ENCODE measurements around the gene CPT1B.
"Not testable (repeated sequence)": the region's sequence is repeated elsewhere in the genome, so short reads cannot be mapped to it uniquely, and the experiment has no call there.

- TF ChIP-seq POLR2AphosphoS5 (IDR thresholded peaks at IDR 0.05); EP300 (conservative IDR thresholded peaks at IDR 0.05; ENCODE audit: poor library complexity, severe bottlenecking): not testable (repeated sequence)
- TF ChIP-seq, protein P1, sequence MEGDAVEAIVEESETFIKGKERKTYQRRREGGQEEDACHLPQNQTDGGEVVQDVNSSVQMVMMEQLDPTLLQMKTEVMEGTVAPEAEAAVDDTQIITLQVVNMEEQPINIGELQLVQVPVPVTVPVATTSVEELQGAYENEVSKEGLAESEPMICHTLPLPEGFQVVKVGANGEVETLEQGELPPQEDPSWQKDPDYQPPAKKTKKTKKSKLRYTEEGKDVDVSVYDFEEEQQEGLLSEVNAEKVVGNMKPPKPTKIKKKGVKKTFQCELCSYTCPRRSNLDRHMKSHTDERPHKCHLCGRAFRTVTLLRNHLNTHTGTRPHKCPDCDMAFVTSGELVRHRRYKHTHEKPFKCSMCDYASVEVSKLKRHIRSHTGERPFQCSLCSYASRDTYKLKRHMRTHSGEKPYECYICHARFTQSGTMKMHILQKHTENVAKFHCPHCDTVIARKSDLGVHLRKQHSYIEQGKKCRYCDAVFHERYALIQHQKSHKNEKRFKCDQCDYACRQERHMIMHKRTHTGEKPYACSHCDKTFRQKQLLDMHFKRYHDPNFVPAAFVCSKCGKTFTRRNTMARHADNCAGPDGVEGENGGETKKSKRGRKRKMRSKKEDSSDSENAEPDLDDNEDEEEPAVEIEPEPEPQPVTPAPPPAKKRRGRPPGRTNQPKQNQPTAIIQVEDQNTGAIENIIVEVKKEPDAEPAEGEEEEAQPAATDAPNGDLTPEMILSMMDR (IDR thresholded peaks at IDR 0.05; ENCODE audit: poor library complexity, severe bottlenecking), result not testable (repeated sequence)
Observed at GRCh38 chr22:50608058-50608840, 30.0 kb upstream of the CPT1B start.

Data from neural cell (in vitro differentiated cells).